ENCODE data around the gene FCRLB.

Gene FCRLB

GRCh38 chr1:161726473-161727255 is 5.3 kb downstream of the FCRLB start:
- H3K9ac ChIP-seq (ENCODE audit: low read length): peak overlapping the region; percentile 88
- H2AFZ ChIP-seq (ENCODE audit: low read depth, low read length, severe bottlenecking): peak overlapping the region; percentile 84
- no peaks in the 10 kb centered on the region for H3K9me3 ChIP-seq (ENCODE audit: insufficient read depth, low read length)
- peak overlapping the region; percentile 58 for H3K27ac ChIP-seq (ENCODE audit: low read depth, low read length)
- H3K4me3 ChIP-seq (ENCODE audit: insufficient read depth, low read length, poor library complexity, severe bottlenecking): peak overlapping the region; percentile 72
- H3K9me2 ChIP-seq (replicated peaks; ENCODE audit: insufficient read depth, low read length): no peaks in the 10 kb centered on the region
- peak overlapping the region; percentile 78 for H3K4me2 ChIP-seq (ENCODE audit: low read depth, low read length, poor library complexity, severe bottlenecking)
- no peaks in the 10 kb centered on the region for H4K20me1 ChIP-seq (ENCODE audit: low read depth, low read length)
- H3F3A ChIP-seq (ENCODE audit: insufficient read depth): peaks cover 14% of the 10 kb centered on the region
- no peaks in the 10 kb centered on the region for H3K27me3 ChIP-seq (ENCODE audit: low read length)
- no peaks in the 10 kb centered on the region for H3K36me3 ChIP-seq (ENCODE audit: low read length)
- H3K79me2 ChIP-seq (ENCODE audit: insufficient read depth, low read length): no peaks in the 10 kb centered on the region
- TF ChIP-seq CTCF (IDR thresholded peaks at IDR 0.05; ENCODE audit: insufficient read depth, low read length, poor library complexity, severe bottlenecking): no peak
- no peak for TF ChIP-seq EZH2phosphoT487 (conservative IDR thresholded peaks at IDR 0.05; ENCODE audit: low read length)

- Histone ChIP-seq H3K27ac (ENCODE audit: low read depth, low read length) (peak overlapping the region; percentile 58), H3K4me2 (ENCODE audit: low read depth, low read length, poor library complexity, severe bottlenecking) (peak overlapping the region; percentile 78), H3K79me2 (ENCODE audit: insufficient read depth, low read length) (no peaks in the 10 kb centered on the region), H3F3A (ENCODE audit: insufficient read depth) (peaks cover 14% of the 10 kb centered on the region), H3K27me3 (ENCODE audit: low read length) (no peaks in the 10 kb centered on the region), H3K9ac (ENCODE audit: low read length) (peak overlapping the region; percentile 88), H3K9me2 (replicated peaks; ENCODE audit: insufficient read depth, low read length) (no peaks in the 10 kb centered on the region), H3K4me3 (ENCODE audit: insufficient read depth, low read length, poor library complexity, severe bottlenecking) (peak overlapping the region; percentile 72), H3K9me3 (ENCODE audit: insufficient read depth, low read length) (no peaks in the 10 kb centered on the region), H3K36me3 (ENCODE audit: low read length) (no peaks in the 10 kb centered on the region), H4K20me1 (ENCODE audit: low read depth, low read length) (no peaks in the 10 kb centered on the region), H2AFZ (ENCODE audit: low read depth, low read length, severe bottlenecking) (peak overlapping the region; percentile 84)
- no peak for TF ChIP-seq CTCF (IDR thresholded peaks at IDR 0.05; ENCODE audit: insufficient read depth, low read length, poor library complexity, severe bottlenecking)
- no peak for TF ChIP-seq EZH2phosphoT487 (conservative IDR thresholded peaks at IDR 0.05; ENCODE audit: low read length)
These were observed 6.0 kb downstream of the FCRLB start for GRCh38 chr1:161727256-161727924.

- no peak overlapping the region for H3K27ac ChIP-seq (ENCODE audit: low read depth, low read length)
- no peaks in the 10 kb centered on the region for H3K27me3 ChIP-seq (ENCODE audit: low read length)
- TF ChIP-seq EZH2phosphoT487 (conservative IDR thresholded peaks at IDR 0.05; ENCODE audit: low read length) (no peak), CTCF (IDR thresholded peaks at IDR 0.05; ENCODE audit: insufficient read depth, low read length, poor library complexity, severe bottlenecking) (no peak)
- H3K9me2 ChIP-seq (replicated peaks; ENCODE audit: insufficient read depth, low read length): no peaks in the 10 kb centered on the region
- no peaks in the 10 kb centered on the region for H3K9me3 ChIP-seq (ENCODE audit: insufficient read depth, low read length)
- no peak overlapping the region for H3K9ac ChIP-seq (ENCODE audit: low read length)
- no peaks in the 10 kb centered on the region for H3K79me2 ChIP-seq (ENCODE audit: insufficient read depth, low read length)
- H2AFZ ChIP-seq (ENCODE audit: low read depth, low read length, severe bottlenecking): no peak overlapping the region
- H3K4me3 ChIP-seq (ENCODE audit: insufficient read depth, low read length, poor library complexity, severe bottlenecking): no peak overlapping the region
- H4K20me1 ChIP-seq (ENCODE audit: low read depth, low read length): no peaks in the 10 kb centered on the region
- H3K36me3 ChIP-seq (ENCODE audit: low read length): no peaks in the 10 kb centered on the region
- H3K4me2 ChIP-seq (ENCODE audit: low read depth, low read length, poor library complexity, severe bottlenecking): no peak overlapping the region
- peaks cover 14% of the 10 kb centered on the region for H3F3A ChIP-seq (ENCODE audit: insufficient read depth)
These were observed 7.3 kb downstream of the FCRLB start for GRCh38 chr1:161728376-161729226.
